Measurements from ENCODE around the gene LUC7L.
"Not testable (repeated sequence)": the region's sequence is repeated elsewhere in the genome, so short reads cannot be mapped to it uniquely, and the experiment has no call there.

The LUC7L gene

DNA sequence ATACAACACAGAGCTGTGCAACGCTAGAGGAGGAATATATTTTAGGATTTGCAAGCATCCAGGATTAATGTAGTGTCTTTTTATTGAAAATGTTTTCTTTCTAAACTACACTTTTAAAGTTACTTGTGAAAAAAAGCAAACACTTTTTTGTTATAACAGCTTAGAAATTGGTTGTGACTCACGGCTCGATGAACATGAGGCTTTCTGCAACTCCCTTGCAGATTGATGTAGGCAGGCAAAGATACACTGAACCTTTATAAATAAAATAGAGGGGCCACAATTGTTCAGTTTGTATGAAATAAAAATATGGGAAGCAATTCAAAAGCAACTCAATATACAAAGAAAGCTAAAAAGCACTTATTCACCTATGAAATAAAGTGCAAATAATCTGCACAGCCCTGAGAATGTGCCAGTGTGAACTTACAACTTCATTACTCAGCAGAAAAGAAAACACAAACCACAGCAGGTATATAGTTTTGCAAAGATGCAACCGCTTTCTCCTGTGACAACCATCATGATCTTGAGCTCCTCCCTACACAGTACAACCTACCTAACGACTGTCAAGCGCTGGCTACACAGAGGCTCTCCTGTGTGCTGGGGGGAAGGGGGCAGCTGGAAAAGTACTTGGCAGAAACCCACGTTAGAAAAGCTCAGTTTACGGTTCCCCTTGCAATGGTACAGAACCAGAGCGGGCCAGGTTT, 948 bp downstream of the LUC7L start:
- DNase-seq: no peak

DNA sequence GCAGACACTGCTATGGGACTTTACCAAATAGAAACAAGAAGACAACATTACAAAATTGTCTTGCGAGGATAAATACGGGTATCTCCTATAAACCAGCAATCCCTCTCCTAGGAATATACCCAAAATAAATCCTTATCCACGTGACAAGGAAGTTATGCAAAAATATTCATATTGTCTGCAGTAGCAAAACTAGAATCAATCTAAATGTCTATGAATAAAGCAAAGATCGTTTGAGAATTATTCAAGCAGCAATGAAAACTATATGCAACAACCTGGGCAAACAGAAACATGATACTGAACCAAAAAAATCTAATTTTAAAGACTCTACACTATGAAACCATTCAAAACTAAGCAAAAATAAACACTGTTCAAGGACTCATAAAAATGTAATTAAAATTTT, 9.2 kb downstream of the LUC7L start:
- DNase-seq: no peak

DNA sequence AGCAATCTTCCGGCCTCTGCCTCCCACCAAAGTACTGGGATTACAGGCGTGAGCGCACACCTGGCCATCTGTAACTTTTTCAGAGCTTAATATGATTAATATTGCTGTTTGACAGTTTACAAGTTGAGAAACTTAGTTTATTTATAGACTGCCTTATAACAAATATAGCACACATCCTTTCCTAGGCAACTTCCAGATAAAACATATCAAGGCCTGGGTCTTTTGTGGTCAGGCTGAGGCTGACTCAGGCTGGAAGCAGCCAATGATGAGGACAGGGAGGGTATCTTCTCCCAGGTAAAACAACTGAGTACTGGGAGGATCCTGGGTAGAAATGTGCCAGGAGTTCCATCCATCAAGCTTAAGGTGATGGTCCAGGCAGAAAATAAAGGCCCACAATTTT, 16.2 kb downstream of the LUC7L start:
- no peak for DNase-seq

DNA sequence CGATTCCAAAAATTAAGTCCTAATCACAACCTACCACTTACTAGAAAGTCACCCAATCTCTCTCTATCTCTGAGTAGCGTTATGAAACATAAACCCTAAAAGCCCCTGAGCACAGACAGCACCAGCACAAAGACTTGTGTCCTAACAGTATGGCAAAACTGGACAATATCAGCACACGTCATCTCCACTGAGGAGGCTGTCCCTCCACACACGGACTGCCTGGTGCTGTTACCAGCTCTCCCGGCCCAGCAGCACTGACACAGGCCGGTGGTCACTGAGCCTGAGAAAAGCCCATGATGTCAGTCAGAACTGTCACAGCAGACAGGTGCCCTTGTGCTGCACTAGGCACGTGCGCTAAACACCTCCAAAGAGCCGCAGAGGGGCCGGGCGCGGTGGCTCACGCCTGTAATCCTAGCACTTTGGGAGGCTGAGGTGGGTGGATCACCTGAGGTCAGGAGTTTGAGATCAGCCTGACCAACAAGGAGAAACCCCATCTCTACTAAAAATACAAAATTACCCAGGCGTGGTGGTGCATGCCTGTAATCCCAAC, 17.5 kb downstream of the LUC7L start:
- DNase-seq: not testable (repeated sequence)

DNA sequence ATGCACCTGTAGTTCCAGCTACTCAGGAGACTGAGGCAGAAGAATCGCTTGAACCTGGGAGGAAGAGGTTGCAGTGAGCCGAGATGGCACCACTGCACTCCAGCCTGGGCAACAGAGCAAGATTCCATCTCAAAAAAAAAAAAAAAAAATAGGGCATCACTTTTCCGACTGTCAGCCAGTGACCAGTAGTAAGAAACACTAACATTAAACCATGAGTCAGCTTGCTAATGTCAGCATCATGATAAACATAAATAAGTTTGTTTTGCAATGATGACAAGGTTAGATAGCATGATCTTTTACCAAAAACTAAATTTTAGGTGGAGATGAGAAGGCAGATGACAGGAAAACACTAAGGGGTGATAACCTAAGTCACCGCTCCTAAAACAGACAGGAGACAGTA, 19.9 kb downstream of the LUC7L start:
- DNase-seq: not testable (repeated sequence)

DNA sequence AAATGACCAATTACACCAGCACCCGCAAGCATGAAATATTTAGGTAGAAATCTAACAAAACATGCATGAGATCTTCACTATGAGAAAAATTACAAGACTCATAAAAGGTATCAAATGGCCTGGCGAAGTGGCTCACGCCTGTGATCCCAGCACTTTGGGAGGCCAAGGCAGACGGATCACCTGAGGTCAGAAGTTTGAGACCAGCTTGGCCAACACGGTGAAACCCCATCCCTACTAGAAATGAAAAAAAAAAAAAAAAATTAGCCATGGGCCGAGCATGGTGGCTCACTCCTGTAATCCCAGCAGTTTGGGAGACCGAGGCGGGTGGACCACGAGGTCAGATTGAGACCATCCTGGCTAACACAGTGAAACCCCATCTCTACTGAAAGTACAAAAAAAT, 25.2 kb downstream of the LUC7L start:
- not testable (repeated sequence) for DNase-seq

DNA sequence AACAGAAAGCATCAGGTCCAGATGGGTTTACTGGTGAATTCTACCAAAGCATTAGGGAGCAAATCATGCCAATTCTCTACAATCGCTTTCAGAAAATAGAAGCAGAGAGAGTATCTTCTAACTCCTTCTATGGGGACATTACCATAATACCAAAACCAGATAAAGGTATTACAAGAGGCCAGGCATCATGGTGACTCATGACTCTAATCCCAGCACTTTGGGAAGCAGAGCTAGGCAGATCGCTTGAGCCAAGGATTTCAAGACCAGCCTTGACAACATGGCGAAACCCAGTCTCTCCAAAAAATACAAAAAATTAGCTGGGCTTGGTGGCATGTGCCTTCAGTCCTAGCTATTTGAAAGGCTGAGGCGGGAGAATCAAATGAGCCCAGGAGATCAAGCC, 26.0 kb downstream of the LUC7L start:
- no peak for DNase-seq

DNA sequence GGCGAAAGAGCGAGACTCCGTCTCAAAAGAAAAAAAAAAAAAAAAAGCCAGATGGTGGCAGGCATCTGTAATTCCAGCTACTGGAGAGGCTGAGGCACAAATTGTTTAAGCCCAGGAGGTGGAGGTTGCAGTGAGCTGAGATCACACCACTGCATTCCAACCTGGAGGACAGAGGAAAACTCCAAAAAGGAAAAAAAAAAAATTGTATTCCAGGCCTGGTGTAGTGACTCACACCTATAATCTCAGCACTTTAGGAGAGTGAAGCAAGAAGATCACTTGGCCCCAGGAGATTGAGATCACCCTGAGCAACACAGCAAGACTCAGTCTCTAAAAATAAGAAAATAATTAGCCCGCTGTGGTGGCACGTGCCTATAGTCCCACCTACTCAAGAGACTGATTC, 28.9 kb downstream of the LUC7L start:
- DNase-seq: no peak

DNA sequence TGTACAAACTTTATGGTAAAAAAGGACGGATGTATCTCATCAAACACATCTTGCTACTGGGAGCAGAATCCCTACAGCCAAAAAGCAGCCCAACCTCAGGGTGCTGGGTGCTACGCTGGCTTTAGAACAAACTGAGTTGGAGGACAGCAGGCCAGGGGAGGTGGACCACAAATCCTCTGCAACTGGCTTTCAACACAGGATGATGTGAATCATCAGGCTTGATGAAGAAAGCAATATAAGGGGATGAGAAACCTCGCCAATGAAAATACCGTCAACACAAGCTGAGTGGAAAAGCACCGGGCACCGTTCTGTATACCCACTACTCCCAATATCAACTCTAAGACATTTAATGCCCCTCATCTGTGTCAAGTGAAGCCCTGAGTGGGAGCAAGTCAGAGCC, 34.7 kb downstream of the LUC7L start:
- no peak for DNase-seq

DNA sequence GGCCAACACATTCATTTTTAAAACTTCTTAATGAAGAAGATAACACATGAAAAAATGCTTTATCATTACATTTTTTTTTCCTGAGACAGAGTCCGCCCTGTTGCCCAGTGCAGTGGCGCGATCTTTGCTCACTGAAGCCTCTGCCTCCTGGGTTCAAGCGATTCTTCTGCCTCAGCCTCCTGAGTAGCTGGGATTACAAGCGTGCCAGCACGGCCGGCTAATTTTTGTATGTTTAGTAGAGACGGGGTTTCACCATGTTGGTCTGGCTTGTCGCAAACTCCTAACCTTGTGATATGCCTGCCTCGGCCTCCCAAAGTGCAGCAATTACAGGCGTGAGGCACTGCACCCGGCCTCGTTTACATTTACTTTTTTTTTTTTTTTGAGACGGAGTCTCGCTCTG, 35.8 kb downstream of the LUC7L start:
- DNase-seq: no peak

DNA sequence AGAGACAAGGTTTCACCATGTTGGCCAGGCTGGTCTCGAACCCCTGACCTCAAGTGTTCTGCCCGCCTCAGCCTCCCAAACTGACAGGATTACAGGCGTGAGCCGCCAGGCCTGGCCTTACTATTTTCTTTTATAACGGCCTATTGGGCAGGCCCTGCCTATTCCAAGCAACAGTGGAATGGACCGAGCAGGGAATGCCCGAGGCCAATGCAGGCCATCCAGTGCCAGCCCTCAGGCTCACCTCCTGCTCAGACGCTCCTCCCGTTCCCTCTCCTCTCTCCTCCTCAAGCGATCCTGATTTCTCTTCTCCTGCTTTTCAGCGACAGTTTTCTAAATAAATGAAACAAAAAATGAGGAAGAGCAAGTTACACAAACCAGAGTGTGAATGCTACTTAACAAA, 36.6 kb downstream of the LUC7L start:
- DNase-seq: no peak

DNA sequence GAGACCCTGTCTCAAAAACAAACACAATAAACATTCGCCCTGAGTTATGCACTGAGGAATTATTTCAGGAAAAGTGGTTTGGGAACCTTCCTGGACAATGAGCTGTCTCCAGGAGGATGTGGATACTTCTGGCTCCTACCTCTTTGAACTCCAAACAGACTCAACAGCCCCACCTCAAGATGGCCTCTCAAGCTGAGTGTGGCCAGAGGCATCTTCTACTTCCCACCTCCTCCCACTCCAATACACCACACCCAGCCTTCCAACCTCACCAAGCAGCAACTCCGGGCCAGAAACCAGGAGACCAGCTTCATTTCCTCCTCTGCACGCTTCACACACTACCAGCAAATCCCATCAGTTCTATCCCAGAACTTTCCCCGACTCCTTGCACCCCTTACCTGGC, 37.4 kb downstream of the LUC7L start:
- no peak for DNase-seq

DNA sequence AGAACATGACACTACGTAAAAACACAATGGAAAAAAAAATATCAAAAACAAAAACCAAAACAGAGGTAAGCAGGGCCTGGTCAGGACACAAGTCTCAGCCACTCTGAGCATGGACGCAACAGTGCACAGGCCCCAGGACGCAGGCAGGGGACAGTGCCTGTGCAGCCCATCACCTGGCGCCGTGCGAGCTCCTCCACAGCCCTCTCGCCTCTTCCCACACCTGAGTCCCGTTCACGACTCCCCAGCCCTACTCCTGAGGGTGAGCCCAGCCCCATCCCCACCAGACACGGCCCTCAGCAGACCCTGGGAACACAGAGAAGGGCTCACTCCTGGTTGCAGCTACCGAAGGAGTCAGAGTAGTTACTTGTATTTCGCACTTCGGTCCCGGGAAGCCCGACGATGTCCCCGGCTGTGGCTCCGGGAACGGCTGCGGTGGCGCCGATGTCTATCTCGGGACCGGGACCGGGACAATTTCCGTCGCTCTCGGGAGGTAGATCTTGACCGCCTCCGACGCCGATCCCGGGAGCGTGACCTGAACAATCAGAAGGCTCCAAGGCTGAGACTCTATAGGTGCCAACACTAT, 39.6 kb downstream of the LUC7L start:
- no peak for DNase-seq

DNA sequence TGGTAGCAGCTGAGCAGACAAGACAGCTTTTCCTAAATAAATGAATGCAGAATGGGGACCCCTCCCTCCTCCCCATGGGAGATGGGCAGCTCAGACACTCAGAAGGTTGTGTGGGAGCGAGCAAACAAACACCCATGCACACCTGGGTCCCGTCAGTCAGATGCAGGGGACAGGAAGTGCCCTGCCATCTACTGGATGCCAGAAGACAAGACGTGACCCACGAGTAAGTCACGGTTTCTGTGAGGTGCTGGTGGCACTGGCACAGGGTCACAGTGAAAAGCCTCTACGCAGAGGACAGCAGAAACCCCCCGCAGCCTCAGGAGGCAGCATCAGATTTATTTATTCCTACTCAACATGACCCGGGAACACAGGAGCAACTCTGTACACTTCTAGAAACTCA, 40.6 kb downstream of the LUC7L start:
- peak; percentile 40 for DNase-seq

DNA sequence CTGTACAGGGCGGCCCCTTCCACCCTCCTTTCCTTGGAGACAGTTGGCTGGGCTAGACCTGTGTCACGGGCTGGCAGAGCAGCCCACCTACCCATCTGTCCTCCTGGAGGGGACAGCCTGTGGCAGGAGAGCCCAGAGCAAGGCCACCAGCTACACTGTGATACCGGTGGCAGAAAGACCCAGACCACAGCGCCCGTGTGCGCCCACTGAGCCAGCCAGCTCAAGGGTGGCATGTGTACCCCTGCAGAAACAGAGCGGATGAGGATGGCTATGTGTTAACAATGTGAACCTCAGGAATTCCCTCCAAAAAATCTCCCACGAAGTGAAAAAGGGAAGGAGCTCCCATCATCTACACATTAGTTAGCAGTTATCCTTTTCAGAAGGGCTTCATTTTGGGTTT, 41.9 kb downstream of the LUC7L start:
- DNase-seq: no peak

DNA sequence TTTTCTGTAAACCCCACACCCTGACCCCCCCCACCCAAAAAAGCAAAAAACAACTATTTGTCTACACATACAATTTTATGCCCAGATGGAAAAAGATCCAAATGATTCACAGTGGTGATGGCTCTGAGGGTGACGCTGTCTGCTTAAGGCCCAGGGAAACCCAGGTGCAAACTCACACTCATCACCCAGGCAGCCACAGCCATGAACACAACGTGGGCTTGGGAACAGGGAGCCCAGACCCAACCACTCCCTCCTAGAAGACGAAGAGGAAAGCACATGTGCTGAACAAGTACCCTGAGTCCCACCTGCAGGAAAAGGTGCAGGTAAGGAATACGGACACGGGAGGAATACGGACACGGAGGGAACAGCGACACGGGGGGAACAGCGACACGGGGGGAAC, 43.6 kb downstream of the LUC7L start:
- no peak for DNase-seq

DNA sequence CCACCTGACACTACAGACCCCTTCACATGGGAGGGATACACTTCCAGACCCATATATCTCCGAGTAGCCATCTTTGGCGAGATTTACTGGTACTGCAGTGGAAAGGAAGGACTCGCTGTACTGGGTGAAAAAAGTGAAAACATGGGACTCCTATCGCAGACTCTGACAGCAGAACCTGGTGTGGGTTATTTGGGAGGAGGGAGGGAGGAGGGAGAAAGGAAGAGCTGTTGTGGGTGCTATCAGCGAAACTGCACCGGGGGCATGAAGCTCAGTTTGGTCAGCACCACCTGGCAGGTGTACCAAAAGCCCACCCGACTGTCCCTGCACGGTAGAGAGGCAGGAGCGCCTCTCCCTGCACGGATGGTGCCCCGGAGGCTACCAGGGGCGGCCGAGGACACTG, 44.0 kb downstream of the LUC7L start:
- DNase-seq: no peak

DNA sequence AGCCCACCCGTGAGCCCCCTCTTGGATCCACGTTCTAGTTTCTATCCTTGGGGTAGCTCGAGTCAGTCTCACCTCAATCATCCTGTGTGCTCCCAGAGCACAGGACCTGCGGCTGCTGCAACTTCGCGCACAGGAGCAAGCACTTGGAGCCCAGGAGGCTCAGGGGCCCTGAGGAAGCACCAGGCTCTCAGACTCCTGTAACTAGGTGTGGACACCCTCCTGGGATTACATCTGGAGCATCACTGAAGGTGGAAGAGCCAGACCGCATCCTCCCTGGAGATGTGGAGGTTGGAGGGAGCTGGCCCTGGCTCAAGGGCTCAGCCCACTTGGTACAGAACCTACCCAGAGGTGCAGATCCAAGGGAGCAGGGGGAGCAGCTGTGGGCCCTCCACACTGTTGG, 46.2 kb downstream of the LUC7L start:
- no peak for DNase-seq

DNA sequence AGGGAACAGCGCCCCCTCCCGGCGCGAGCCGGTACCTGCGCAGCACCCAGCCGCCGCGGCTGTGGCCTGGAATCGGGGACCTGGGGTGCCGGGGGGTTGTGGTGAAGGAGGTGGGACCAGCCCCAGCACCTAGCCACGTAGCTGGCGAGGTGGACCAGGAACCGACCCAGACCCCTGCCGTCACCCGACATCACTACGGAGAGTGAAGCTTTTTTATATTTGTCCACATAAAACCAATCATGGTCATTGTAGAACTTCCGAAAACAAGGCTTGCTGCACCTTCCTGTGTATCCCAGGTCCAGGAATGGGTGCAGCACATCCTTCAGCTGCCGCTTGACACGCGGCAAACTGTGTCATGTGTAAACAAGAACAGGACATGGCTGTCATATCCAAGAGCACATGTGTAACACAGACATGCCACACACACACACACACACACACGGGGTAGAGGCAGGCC, 47.7 kb downstream of the LUC7L start:
- DNase-seq: no peak

DNA sequence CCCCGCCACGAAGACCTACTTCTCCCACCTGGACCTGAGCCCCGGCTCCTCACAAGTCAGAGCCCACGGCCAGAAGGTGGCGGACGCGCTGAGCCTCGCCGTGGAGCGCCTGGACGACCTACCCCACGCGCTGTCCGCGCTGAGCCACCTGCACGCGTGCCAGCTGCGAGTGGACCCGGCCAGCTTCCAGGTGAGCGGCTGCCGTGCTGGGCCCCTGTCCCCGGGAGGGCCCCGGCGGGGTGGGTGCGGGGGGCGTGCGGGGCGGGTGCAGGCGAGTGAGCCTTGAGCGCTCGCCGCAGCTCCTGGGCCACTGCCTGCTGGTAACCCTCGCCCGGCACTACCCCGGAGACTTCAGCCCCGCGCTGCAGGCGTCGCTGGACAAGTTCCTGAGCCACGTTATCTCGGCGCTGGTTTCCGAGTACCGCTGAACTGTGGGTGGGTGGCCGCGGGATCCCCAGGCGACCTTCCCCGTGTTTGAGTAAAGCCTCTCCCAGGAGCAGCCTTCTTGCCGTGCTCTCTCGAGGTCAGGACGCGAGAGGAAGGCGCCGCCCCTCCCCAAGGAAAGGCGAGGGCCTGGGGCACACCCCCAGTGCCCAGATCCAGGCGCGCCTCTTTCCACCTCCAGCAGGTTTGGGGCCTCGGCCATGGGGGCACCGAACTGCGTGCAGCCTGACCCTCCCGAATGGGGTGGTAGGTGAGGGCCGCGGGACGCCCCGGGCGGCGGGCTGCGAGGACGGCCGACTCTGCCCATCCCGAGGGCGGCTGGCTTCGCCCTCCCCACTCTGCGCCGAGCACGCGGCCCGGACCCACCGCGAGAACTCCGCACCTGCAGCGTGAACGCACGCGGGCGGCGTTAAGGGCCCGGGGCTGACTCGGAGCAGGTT, 48.3 kb downstream of the LUC7L start:
- peak; percentile 94 for DNase-seq

DNA sequence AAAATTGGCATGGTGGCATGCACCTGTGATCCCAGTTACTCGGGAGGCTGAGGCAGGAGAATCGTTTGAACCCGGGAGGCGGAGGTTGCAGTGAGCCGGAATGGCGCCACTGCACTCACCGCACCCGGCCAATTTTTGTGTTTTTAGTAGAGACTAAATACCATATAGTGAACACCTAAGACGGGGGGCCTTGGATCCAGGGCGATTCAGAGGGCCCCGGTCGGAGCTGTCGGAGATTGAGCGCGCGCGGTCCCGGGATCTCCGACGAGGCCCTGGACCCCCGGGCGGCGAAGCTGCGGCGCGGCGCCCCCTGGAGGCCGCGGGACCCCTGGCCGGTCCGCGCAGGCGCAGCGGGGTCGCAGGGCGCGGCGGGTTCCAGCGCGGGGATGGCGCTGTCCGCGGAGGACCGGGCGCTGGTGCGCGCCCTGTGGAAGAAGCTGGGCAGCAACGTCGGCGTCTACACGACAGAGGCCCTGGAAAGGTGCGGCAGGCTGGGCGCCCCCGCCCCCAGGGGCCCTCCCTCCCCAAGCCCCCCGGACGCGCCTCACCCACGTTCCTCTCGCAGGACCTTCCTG, 49.1 kb downstream of the LUC7L start, which contains the start of gene HBQ1:
HBQ1 (plus strand) TSS at position 359 of the 575 bp plus-strand sequence; CDS start at position 387, 28 bp downstream.
- DNase-seq: peak; percentile 73

DNA sequence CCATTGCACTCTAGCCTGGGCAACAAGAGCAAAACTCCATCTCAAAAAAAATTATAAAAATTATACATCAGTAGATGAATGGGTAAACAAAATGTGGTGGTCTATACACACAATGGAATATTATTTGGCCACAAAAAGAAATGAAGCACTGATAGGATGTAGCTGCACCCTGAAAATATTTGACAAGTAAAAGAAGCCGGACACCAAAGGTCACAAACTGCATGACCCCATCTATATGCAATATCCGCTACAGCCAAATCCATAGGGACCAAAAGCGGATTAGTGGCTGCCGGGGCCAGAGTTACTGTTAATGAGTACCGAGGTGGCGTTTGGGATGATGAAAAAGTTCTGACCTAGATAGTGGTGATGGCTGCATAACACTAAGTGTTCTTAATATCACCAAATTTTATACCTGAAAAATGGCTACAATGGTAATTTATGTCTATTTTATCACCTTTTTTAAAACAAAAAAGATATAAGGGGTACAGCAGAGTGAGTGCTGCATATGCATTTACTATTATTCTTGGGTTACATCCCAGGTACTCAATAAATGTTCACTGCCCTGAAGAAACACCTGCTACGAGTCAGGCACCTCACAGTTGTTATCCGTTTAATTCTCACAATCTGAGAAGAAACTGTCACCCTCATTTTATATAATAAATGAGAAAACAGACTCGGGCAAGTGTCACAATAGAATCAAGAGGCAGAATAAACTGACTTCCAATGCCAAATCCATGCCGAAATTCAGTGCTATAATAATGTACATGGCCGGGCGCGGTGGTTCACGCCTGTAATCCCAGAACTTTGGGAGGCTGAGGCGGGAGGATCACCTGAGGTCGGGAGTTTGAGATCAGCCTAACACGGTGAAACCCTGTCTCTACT, 49.8 kb downstream of the LUC7L start:
- no peak for DNase-seq

All from stimulated activated CD8-positive, alpha-beta memory T cell treated with anti-CD3 and anti-CD28 coated beads, Interleukin-4, amount 100 ng/mL, for 48 hours (primary cell).